NK-92 (cell line): ENCODE results near the gene ABCC1.

Source experiments
- DNase-seq: peaks from one replicate; lab custom pipeline; 2025; ENCODE audit not compliant: unreplicated experiment; lab: John Stamatoyannopoulos, UW

Gene ABCC1

DNA sequence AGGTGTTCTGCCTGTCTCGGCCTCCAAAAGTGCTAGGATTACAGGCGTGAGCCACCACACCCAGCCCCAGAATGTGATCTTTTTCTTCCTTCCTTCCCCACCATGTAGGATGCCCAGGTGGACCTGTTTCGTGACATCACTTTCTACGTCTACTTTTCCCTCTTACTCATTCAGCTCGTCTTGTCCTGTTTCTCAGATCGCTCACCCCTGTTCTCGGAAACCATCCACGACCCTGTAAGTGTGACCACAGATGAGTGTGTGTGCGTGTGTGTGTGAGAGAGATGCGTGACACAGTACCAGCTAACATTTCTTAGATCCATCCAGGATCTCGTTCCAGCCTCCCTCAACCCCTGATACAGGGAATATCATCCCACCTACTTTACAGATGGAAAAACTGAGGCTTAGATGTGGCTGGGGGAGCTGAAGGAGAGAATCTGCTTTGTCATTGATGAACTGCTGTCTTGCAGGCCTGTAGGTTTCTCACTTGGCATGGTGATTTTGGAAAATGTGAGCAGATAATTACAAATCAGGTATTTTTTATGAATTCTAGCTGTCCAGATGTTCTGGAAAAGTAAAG, 67.1 kb downstream of the ABCC1 start:
- DNase-seq = no peak

DNA sequence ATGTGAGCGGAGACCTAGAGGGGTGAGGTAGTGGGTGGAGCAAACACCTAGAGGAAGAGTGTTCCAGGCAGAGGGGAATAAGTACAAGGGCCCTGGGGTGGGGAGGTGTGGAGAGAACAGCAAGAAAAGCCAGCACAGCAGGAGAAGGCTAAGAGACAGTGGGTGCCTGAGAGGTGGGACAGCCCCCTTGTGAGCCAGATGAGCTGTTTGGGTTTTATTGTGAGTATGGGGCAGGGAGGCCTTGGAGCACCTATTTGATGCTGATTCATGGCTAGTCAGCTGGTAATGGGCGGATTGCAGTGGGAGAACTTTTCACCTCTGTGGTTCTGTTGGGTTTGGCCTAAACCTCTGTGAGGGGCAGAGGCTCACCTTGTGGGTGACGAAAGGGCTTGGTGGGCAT, 68.4 kb downstream of the ABCC1 start:
- DNase-seq = no peak

DNA sequence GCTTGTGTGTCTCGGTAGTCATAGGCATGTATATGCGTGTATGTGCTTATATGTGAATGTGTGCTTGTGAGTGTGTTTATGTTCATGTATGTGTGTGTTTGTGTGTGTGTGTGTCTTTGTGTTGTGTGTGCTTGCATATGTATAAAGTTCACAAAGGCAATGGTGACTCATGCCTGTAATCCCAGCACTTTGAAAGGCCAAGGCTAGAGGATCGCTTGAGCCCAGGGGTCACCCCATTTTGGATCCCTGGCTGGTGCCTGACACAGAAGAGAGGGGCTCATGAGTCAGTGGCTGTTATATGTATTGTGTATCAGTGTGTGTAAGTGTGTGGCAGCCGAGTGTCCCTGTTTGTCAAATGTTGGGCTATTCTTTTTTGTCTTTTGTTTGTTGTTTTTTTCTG, 69.3 kb downstream of the ABCC1 start:
- DNase-seq = no peak

DNA sequence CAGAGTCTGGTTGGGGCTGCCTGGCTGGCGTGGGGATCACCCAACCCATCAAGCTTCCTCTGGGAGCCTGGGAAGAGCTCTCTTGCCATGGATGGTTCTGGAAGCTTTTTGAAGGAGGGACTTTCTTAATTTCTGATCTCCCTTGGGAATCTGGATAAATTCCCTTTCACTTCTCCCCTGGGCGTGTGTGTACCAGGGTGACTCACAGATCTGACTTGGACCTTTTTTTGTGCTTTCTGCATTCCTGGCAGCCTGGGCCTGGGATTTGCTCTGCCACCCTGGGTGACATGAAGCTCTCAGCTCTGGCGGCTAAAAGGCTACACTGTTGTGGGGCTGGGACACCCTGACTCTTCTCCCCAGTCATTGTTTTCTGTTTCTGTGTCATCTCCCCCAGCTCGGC, 70.1 kb downstream of the ABCC1 start:
- DNase-seq = no peak

DNA sequence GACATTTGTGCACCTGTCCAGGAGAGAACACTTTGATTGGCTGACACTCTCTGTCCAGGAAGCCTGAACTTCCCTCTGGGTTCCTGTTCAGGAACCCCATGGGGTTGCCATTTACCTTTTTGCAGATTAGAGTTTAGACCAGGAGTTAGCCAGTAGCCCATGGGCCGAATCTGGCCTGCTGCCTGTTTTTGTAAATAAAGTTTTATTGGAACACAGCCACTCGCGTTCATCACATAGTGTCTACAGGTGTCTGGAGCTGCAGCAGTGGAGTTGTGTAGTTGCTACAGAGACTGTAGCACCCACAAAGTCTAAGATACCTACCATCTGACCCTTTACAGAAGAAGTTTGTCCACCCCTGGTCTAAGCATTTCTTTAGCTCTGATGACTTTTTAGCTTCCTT, 70.9 kb downstream of the ABCC1 start:
- no peak for DNase-seq

DNA sequence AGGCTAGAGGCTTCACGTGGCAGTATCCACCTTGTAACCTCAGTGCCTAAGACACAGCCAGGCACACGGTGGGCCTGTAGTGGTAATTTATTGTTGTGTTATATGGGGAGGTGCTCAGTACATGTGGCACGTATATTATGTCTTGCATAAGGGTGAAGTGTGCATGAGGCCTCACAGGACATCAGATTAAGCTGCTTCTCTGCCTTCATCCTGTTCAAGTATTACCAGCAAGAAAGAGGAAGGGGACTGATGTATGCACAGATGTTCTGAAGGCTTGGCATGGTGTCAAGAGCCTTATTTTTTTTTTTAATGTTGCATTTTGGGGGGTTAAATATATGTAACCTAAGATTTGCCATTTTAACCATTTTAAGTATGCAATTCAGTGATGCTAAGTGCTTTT, 71.6 kb downstream of the ABCC1 start:
- no peak for DNase-seq

DNA sequence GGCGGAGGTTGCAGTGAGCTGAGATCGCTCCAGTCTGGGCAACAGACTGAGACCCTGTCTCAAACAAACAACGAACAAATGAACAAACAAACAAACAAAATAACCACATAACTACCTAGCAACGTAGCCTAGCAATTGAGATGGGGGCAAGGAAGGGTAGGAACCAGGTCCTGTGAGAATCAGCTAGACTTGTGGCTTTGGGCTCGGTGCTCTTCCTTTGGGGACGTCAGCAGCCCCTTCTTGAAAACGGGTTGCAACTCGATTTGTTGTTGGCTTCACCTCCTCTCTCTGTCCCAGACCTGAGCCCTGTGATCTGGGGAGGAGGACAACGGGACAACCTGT, 72.2 kb downstream of the ABCC1 start:
- DNase-seq = no peak

DNA sequence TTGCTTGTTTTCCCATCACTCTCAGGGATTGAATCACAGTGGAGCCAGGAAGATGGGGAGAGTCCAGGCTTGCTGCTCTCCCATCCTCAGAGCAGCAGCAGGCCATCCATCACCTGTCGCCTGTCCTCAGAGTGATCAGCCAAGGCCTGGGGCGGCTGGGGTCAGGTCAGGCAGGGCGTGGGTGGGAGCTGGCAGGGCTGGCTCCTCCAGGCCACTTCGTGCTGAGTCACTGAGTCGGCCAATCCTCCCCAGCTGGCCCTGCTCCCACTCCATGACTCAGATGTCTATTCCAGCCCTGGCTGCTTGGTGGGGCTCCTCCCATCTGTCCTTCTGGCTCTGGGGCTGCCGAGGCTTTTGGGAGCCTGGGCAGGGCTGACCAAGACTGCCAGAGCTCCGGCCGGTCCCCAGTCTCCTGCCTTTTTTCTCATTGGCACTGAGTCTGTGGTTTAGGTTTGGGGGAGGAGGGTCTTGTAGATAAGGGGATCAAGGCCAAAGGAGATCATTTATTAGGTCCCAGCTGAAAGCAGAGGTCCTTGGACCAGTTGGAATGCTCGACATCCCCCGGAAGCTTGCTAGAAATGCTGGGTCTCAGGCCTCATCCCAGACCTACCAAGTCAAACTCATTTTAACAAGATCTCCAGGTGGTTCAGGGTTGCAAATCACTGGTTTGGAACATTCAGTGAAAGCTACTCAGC, 72.7 kb downstream of the ABCC1 start:
- no peak for DNase-seq

DNA sequence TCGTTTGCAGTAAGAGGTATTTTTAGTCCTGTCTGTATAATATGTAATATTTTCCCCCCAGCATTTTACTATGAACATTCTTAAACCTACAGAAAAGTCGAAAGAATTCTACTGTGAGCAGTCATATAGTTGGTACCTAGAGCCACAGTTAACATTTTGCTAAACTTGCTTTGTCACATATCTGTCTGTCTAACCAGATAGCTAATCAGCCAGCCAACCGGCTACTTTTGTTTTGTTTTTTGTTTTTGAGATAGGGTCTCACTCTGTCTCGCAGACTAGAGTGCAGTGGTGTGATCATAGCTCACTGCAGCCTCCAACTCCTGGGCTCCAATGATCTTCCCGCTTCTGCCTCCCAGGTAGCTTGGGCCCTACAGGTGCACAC, 73.3 kb downstream of the ABCC1 start:
- no peak for DNase-seq

DNA sequence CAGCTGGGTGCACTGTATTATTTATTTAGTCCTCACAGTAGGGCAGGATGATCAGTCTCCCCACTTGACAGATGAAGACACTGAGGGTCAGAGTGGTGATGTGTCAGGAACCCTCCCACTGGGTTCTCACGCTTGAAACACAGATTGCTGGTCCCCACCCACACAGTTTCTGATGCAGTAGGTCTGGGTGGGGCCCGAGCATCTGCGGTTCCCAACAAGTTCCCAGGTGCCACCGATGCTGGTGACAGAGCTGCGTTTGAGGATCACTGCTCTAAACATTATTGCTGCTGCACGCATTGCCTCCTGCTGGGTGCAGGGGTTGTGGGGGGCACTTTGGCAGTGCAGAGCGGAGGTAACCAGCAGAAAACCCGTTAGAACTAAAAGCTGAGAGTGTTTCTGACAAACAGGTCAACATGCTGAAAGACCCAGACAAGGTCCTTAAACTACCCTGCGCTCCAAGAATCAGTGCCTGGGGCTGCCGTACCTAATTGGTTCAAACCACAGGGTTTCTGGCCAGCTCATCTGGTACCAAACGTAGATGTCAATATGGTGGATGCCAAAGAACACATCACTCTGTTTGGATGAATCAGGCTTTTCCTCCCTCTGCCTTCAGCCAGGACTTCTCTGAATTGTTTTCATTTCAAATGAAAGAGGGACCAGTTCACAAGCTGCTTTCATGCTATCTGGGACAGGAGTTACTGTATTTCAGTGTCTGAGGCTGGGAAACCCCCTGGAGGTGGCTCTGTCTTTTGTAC, 76.0 kb downstream of the ABCC1 start:
- DNase-seq = no peak

DNA sequence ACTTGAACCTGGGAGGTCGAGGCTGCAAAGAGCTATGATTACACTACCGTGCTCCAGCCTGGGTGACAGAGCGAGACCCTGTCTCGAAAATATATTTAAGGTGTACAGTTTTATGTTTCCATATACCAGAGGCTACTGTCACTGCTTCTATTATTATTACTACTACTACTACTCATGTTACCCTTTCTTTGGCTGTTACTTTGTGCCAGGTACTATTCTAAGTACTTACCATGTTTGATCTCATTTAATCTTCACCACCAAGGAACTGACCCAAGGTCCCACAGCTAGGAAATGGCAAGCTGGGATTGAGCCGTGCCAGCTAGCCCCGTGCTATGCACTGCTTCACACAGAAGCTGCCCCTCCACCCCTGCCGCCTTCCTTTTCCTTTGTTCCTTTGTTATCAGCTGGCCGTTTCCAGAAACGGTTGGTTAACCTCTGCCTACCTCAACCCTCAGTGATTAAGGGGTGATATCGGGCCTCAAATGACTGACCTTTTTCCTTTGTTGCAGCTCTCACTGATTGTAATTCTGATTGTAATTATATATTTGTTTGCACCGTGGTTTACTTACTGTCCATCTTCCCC, 78.4 kb downstream of the ABCC1 start:
- no peak for DNase-seq

DNA sequence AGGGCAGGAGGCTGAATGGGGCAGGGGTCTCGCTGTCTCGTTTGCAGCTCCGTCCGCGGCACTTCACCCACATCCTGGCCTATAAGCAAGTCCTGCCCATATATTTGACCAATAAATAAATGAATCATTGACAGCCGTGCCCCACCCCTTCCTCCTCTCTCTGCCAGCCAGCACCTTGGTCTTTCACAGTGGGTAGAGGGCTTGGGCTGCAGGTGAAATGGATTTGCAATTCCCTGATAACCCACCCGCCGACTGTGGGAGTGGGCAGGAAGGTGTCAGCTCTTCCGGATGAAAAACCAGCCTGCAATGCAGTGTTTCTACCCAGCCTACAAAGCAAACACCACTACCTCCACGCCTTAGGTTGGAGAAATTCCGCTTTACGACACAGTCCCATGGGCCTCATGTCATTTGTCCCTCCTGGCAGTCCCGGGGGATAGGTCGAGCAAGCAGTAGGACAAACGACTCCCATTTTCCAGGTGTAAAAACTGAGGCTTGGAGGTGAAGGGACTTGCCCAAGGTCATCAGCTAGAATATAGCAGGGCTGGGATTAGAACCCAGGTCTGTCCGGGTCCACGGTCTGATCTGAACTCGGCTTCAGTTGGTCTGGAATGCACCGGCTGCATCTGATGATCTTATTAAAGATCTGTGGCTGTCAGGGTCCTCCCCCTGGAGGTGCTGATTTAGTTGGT, 79.0 kb downstream of the ABCC1 start:
- no peak for DNase-seq

DNA sequence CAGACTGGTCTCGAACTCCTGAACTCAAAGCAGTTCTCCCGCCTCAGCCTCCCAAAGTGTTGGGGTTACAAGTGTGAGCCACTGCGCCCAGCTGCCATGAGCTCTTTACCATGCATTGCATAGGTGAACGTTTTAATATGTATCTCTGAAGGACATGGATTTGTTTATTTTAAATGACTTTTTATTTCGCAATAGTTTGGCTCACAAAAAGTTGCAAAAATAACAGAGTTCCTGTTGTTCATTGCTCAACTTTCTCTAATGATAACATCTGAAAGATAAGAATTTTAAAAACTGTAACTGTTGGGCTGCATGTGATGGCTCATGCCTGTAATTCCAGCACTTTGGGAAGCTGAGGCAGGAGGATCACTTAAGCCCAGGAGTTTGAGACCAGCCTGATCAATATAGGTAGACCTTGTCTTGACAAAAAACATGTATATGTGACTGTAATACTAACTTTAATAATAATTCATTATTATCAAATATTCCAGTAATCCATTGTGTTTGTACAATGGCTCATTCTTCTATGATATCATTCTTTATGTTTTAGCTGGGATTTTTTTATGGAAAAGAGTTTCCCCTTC, 80.1 kb downstream of the ABCC1 start:
- no peak for DNase-seq

DNA sequence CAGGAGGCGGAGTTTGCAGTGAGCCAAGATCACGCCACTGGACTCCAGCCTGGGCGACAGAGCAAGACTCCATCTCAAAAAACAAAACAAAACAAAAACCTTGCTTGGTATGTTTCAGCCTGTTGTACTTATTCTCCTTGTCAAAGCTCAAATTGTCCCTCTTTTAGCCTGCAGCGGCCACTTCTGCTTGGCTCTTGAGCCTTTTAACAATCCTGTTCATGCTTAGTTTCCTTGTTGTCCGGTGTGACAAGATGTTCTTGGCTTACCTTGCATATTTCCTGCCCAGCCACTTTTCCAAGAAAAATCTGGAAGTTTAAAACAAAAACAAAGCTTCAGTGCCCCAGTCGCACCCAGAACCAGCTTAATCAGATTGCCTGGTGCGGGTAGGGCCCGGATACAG, 81.0 kb downstream of the ABCC1 start:
- DNase-seq = no peak

DNA sequence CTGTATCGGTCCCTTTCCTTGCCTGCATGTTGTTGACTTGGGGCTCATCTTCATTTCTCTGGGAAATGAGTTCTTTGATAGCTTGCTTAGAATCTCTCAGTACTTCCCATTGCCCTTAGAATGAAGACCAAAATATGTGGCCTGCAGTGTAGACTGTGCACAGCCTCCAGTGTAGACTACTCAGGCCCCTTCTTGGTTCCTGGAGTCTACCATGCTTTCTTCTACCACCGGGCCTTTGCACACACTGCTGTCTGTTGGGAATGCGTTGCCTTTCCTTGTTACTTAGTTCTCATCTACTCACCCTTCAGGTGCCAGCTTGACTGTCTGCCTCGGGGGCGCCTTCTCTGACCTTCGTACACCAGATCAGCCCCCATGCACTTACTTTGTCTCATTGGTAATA, 82.0 kb downstream of the ABCC1 start:
- DNase-seq = no peak

DNA sequence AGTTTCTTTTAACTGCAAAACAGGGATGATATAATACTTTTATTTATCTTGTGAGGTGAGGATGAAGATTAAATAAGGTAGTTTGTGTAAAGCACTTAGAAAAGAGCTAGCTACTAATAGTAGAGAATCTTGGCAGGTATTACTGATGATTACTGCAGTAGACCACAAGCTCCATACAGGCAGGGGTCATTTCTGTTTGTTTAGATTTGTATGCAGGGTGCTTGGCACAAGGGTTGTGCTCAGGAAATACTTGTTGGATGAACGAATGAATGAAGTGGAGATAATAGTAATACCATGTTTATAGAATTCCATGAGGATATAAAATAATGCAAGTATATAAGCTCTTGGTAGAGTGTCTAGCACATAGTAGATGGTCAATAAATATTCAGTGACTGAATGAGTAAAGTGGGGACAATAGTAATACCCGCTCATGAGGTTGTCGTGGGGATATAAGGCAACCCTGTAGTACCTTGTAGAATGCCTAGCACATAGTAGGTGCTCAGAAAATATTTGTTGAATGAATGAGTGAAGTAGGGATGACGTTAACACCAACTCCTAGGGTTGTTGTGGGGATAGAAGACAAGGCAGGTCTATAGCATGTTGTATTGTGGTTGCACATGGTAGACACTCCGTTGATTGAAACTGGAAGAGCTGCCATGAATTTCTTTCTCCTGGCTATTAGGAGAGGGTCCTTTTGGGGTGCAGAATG, 83.0 kb downstream of the ABCC1 start:
- DNase-seq = no peak

DNA sequence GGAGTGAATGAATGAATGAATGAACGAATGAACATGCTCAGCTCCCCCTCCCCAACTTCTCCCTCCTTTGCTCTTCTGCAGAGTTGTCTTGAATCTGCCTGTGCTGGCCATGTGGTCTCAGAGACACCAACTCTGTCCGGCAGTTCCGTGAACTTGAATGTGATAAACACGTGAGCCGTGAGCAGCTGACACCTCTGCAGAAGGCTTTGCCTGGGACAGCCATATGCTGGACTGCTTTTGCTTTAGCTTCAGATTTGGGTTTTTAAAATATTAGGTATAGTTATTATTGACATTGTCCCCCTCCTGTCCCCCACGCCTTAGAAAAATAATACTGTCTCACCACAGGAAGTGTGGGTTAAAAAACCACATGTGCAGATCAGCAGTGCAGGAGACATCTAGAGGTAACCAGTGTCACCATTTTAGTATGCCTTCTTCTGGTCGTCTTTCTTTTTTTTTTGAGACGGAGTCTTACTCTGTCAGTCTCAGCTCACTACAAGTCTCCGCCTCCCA, 83.8 kb downstream of the ABCC1 start:
- no peak for DNase-seq

DNA sequence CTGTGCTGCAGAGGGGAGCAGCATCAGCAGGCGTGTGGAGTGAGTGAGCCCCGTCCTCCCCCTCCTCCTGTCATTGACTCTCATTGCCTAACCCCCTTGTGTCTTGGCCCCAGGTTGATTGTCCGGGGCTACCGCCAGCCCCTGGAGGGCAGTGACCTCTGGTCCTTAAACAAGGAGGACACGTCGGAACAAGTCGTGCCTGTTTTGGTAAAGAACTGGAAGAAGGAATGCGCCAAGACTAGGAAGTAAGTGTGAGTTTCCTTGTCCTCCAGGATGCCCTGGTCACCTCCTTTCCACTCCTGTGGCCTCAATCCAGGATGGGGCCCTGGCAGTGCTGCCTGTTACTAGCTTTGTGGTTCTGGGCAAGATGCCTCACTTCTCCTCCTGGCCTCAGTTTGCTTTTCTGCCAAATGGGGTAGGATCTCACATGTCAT, 87.0 kb downstream of the ABCC1 start:
- no peak for DNase-seq

DNA sequence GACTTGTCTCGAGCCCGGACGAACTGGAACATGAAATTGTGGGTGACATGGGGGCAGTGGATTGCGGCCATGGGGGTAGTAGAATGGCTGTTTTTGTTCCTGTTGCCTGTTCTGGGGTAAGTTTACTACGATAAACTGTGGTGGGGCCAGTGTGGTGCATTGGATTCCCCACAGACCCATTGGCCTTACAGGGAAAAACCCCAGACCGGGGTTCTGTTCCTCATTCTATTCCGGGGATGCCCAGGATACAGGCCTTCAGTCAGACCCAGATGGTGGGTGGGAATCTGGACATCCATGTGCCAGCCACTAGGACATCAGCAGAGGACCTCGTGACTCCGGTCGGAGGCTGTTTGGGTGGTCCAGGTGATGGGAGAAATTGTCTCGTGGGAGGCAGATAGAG, 88.1 kb downstream of the ABCC1 start:
- DNase-seq = no peak

DNA sequence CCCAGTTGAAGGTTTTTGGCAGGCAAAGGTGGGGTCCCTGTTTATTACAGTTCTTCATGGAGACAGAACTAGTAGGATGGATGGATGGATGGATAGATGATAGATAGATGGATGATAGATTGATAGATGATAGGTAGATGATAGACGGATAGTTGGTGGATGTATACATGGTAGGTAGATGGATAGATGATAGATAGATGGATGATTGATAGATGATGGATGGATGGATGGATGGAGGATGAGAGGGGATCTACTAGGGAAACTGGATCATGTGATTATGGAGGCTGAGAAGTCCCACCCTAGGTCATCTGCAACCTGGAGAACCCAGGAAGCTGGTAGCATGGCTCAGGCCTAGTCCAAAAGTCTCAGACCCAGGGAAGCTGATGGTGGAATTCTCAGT, 88.6 kb downstream of the ABCC1 start:
- DNase-seq = no peak

DNA sequence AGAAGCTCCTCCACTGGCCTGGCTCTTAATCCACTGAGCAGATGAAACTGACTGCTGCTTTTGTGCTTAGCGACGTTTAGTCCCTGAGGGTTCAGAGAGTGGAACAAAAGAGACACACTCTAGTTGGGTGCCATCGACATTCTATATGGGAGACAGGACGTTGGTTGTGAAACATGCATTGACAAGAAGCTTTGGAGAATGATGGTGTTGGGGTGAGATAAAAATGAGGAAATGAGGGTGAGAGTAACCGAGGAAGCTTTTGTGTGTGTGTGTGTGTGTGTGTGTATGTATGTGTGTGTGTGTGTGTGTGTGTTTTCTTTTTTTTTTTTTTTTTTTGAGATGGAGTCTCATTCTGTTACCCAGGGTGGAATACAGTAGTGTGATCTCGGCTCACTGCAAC, 89.5 kb downstream of the ABCC1 start:
- no peak for DNase-seq
